ENCODE results near the gene RSF1. TPM values are rescaled to one million over a fixed set of nuclear protein-coding genes. Genes with fewer than 3 reads are reported as not detected.

Gene RSF1
- total RNA-seq, 4 donors from 2014 or later: 26.5 to 121 (median 82.3) TPM

DNA sequence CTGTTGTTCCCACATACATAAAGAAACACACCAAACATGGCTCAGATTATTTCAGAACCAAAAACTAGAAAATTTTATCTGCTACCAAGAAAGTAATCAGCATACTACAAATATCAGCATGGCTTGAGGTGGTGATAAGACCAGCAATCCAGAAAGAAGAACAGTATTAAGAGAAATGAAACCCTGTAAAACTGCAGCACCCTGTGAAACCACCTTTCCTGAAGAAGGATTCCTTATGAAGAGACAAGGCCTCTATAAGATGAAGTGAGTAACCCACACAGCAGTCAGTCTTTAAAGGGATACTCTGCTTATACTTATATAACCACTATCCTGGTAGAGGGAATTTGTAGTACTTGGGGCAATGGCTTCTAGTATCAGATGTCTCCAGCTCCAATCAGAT lies 49.9 kb downstream of the RSF1 start:
- intact Hi-C loops (cut with DNase I; ENCODE audit: low total_unique reads): no loop called here
- H3K27ac ChIP-seq: no peak overlapping the region

GRCh38 chr11:77762426-77762825 lies 58.1 kb downstream of the RSF1 start:
- Histone ChIP-seq H3K27ac (no peak overlapping the region), H3K36me3 (no peaks in the 10 kb centered on the region), H3K4me1 (no peaks in the 10 kb centered on the region), H3K9me3 (no peaks in the 10 kb centered on the region), H3K4me3 (no peak overlapping the region), H3K27me3 (no peaks in the 10 kb centered on the region)
- no peak for DNase-seq
- no peak for TF ChIP-seq POLR2A (IDR thresholded peaks at IDR 0.05)
- TF ChIP-seq CTCF (IDR thresholded peaks at IDR 0.05): no peak
- intact Hi-C loops (cut with DNase I; ENCODE audit: low total_unique reads): no loop called here

More for the DNA sequence above, 49.9 kb downstream of the RSF1 start:
- Histone ChIP-seq H3K9me3 (no peaks in the 10 kb centered on the region), H3K4me1 (peaks cover 0 to 3% of the 10 kb centered on the region in 2 donors), H3K36me3 (no peaks in the 10 kb centered on the region), H3K27me3 (no peaks in the 10 kb centered on the region), H3K4me3 (no peak overlapping the region)
- DNase-seq: no peak
- TF ChIP-seq CTCF (IDR thresholded peaks at IDR 0.05) (no peak), POLR2A (IDR thresholded peaks at IDR 0.05) (no peak)

GRCh38 chr11:77761491-77761890 lies 59.0 kb downstream of the RSF1 start:
- Histone ChIP-seq H3K9me3 (no peaks in the 10 kb centered on the region), H3K36me3 (no peaks in the 10 kb centered on the region), H3K4me3 (no peak overlapping the region), H3K27ac (no peak overlapping the region), H3K27me3 (no peaks in the 10 kb centered on the region), H3K4me1 (no peaks in the 10 kb centered on the region)
- no peak for DNase-seq
- TF ChIP-seq POLR2A (IDR thresholded peaks at IDR 0.05): no peak
- no peak for TF ChIP-seq CTCF (IDR thresholded peaks at IDR 0.05)
- intact Hi-C loops (cut with DNase I; ENCODE audit: low total_unique reads): no loop called here

DNA sequence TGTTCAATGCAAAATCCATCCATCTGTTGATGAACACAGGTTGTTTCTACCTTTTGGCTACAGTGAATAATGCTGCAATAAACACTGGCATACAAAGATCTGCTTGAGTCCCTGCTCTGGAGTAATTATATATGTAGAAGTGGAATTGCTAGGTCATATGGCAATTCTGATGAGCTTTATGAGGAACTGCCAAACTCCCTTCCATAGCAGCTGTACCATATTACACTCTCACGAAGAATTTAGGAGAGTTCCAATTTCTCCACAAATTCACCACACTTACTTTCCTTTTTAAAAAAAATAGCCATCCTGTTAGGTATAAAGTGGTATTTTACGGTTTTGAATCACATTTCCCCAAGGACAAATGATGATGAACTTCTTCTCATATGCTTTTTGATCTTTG lies 62.2 kb downstream of the RSF1 start:
- DNase-seq: no peak
- Histone ChIP-seq H3K27me3 (no peaks in the 10 kb centered on the region), H3K4me1 (no peaks in the 10 kb centered on the region), H3K4me3 (no peak overlapping the region), H3K9me3 (no peaks in the 10 kb centered on the region), H3K27ac (no peak overlapping the region), H3K36me3 (no peaks in the 10 kb centered on the region)
- TF ChIP-seq CTCF (IDR thresholded peaks at IDR 0.05) (no peak), POLR2A (IDR thresholded peaks at IDR 0.05) (no peak)
- intact Hi-C loops (cut with DNase I; ENCODE audit: low total_unique reads): no loop called here

GRCh38 chr11:77753230-77753629 lies 67.3 kb downstream of the RSF1 start:
- Histone ChIP-seq H3K27me3 (no peaks in the 10 kb centered on the region), H3K9me3 (no peaks in the 10 kb centered on the region), H3K4me3 (no peak overlapping the region), H3K4me1 (no peaks in the 10 kb centered on the region), H3K27ac (no peak overlapping the region), H3K36me3 (no peaks in the 10 kb centered on the region)
- intact Hi-C loops (cut with DNase I; ENCODE audit: low total_unique reads): no loop called here
- no peak for TF ChIP-seq CTCF (IDR thresholded peaks at IDR 0.05)
- no peak for TF ChIP-seq POLR2A (IDR thresholded peaks at IDR 0.05)
- DNase-seq: no peak

Measured in uterus (tissue), 4 donors.